Pulmonary artery endothelial cell (primary cell): ENCODE data around the gene CRK. TPM values are rescaled to one million over a fixed set of nuclear protein-coding genes. Genes with fewer than 3 reads are reported as not detected.
"Not testable (repeated sequence)": the region's sequence is repeated elsewhere in the genome, so short reads cannot be mapped to it uniquely, and the experiment has no call there.

ENCODE experiments used
- DNase-seq: peaks from one replicate; pipeline ENCODE4 v3.0.0-alpha.2; 2011; ENCODE audit warnings: low read depth, low spot score
- total RNA-seq: library from RNA; depleted of rRNA; stranded (reverse); fragments of >200 nt; gene quantifications from 2 replicates; pipeline ENCODE4 v1.2.3, GENCODE V29; 2014

CRK gene
- total RNA-seq, 1 donor from 2014 or later, result 158 TPM

GRCh38 chr17:1431631-1432104 lies 24.4 kb downstream of the CRK start:
- no peak for DNase-seq

GRCh38 chr17:1423456-1424135 lies 32.4 kb downstream of the CRK start:
- DNase-seq, result no peak

GRCh38 chr17:1422885-1423284 lies 33.1 kb downstream of the CRK start:
- DNase-seq, result peak; percentile 90

- DNase-seq, result no peak
Measured at GRCh38 chr17:1421470-1421869, 34.6 kb downstream of the CRK start.

- DNase-seq, result no peak
Measured at GRCh38 chr17:1420981-1421380, 35.1 kb downstream of the CRK start.

GRCh38 chr17:1420163-1420562 lies 35.9 kb downstream of the CRK start:
- DNase-seq, result no peak

- DNase-seq, result not testable (repeated sequence)
Measured at GRCh38 chr17:1418476-1418875, 37.6 kb downstream of the CRK start.

- no peak for DNase-seq
Measured at GRCh38 chr17:1416414-1416813, 39.6 kb downstream of the CRK start.

GRCh38 chr17:1414634-1415033 lies 41.4 kb downstream of the CRK start:
- no peak for DNase-seq

GRCh38 chr17:1414001-1414574 lies 41.9 kb downstream of the CRK start:
- DNase-seq, result no peak

- DNase-seq, result peak; percentile 77
Measured at GRCh38 chr17:1413281-1413791, 42.7 kb downstream of the CRK start.

- DNase-seq, result no peak
Measured at GRCh38 chr17:1412185-1413110, 43.6 kb downstream of the CRK start.

- no peak for DNase-seq
Measured at GRCh38 chr17:1402262-1402586, 53.8 kb downstream of the CRK start.

- peak; percentile 78 for DNase-seq
Measured at GRCh38 chr17:1399679-1400512, 56.1 kb downstream of the CRK start, which contains the start of gene YWHAE. Gene YWHAE, minus strand, starts transcription at chr17:1400222. Its CDS starts 112 bp downstream, at chr17:1400110.

- no peak for DNase-seq
Measured at GRCh38 chr17:1398931-1399678, 56.9 kb downstream of the CRK start.

- DNase-seq, result no peak
Measured at GRCh38 chr17:1398028-1398427, 58.0 kb downstream of the CRK start.

- not testable (repeated sequence) for DNase-seq
Measured at GRCh38 chr17:1395876-1396665, 60.0 kb downstream of the CRK start.

GRCh38 chr17:1391577-1391976 lies 64.5 kb downstream of the CRK start:
- no peak for DNase-seq
